B cell (primary cell): ENCODE results near the gene CDIPT. TPM values are rescaled to one million over a fixed set of nuclear protein-coding genes. Genes with fewer than 3 reads are reported as not detected.

Experiments used
- ATAC-seq: fragments of 200-7000 bp; cut with Tn5 transposase; one replicate; pipeline ENCODE4 v1.10.0; 2021; ENCODE audit warnings: low read depth, mild to moderate bottlenecking, moderate number of reproducible peaks, moderate library complexity
- CTCF ChIA-PET: fragments of 350-600 bp; sonication (Branson Sonifier 250); formaldehyde crosslinking; loops from one replicate; lab custom pipeline; 2021; ENCODE audit warnings: antibody characterized with exemption, inconsistent platforms; lab: Charles Lee
- POLR2A ChIA-PET: fragments of 350-600 bp; sonication (Branson Sonifier 250); formaldehyde crosslinking; loops from one replicate; lab custom pipeline; 2021; ENCODE audit warnings: antibody characterized with exemption; lab: Charles Lee
- DNase-seq: peaks from one replicate; pipeline ENCODE4 v3.0.0; 2013
- H2AFZ ChIP-seq: 2 replicates; pipeline ENCODE4 v1.6.1; 2012; ENCODE audit warnings: mild to moderate bottlenecking, low read depth, low read length; ENCODE audit not compliant: insufficient read depth, poor library complexity, severe bottlenecking
- H3K27ac ChIP-seq, 2 donors: 1 replicate in 1 of 2; 2 replicates in 1 of 2; pipeline ENCODE4 v1.5.1; 2012 to 2013; ENCODE audit warnings: low read length in 2 of 2, mild to moderate bottlenecking in 2 of 2, moderate library complexity in 1 of 2
- H3K27me3 ChIP-seq, 4 experiments: fragments of 200-600 bp in 1 of 4; sonication (generic) in 1 of 4; replicated peaks in 1 of 4; 1 replicate in 2 of 4; 2 replicates in 2 of 4; pipeline versions ENCODE4 v1.6.1 to v1.7.0; 2013 to 2016; ENCODE audit warnings: low read length in 3 of 4, mild to moderate bottlenecking in 2 of 4, mixed read lengths in 1 of 4, moderate library complexity in 1 of 4; ENCODE audit not compliant: insufficient read depth in 4 of 4, control insufficient read depth in 3 of 4; ENCODE audit errors: control extremely low read depth in 1 of 4
- H3K36me3 ChIP-seq, 2 experiments: replicated peaks in 1 of 2; 1 replicate in 1 of 2; 2 replicates in 1 of 2; pipeline versions ENCODE4 v1.6.1 to v1.7.1; 2013; ENCODE audit warnings: low read length in 1 of 2; ENCODE audit not compliant: insufficient read depth in 2 of 2, control insufficient read depth in 1 of 2; ENCODE audit errors: control extremely low read depth in 1 of 2, extremely low read depth in 1 of 2
- H3K4me1 ChIP-seq, 2 donors: fragments of 200-600 bp in 1 of 2; sonication (generic) in 1 of 2; 1 replicate in 1 of 2; 2 replicates in 1 of 2; pipeline versions ENCODE4 v1.5.1 to v1.6.1; 2013 to 2017; ENCODE audit warnings: low read length in 2 of 2; ENCODE audit not compliant: control insufficient read depth in 2 of 2, insufficient read depth in 2 of 2
- H3K4me2 ChIP-seq: replicated peaks from 2 replicates; pipeline ENCODE3; 2012; ENCODE audit warnings: mild to moderate bottlenecking, low read depth, low read length; ENCODE audit not compliant: poor library complexity, severe bottlenecking
- H3K4me3 ChIP-seq, 5 experiments: fragments of 200-600 bp in 1 of 5; sonication (generic) in 1 of 5; 1 replicate in 3 of 5; 2 replicates in 2 of 5; pipeline versions ENCODE4 v1.5.1 to v1.7.0; 2011 to 2016; ENCODE audit warnings: low read length in 4 of 5, mild to moderate bottlenecking in 4 of 5, low read depth in 2 of 5, control low read depth in 1 of 5, moderate library complexity in 1 of 5; ENCODE audit not compliant: insufficient read depth in 1 of 5; ENCODE audit errors: control extremely low read depth in 1 of 5, extremely low read depth in 1 of 5
- H3K79me2 ChIP-seq: fragments of 200-600 bp; sonication (generic); one replicate; pipeline ENCODE4 v1.6.0; 2016; ENCODE audit warnings: low read length; ENCODE audit not compliant: control insufficient read depth, insufficient read depth
- H3K9ac ChIP-seq: fragments of 200-600 bp; sonication (generic); 2 replicates; pipeline ENCODE4 v1.6.1; 2017; ENCODE audit warnings: mild to moderate bottlenecking, low read length, moderate library complexity
- H3K9me3 ChIP-seq, 3 donors: one replicate each; pipeline versions ENCODE4 v1.6.1 to v1.7.1; 2013; ENCODE audit warnings: low read length in 2 of 3; ENCODE audit not compliant: control insufficient read depth in 2 of 3, insufficient read depth in 1 of 3; ENCODE audit errors: control extremely low read depth in 1 of 3
- H4K20me1 ChIP-seq: 2 replicates; pipeline ENCODE4 v1.6.0; 2012; ENCODE audit warnings: mild to moderate bottlenecking, low read length; ENCODE audit not compliant: insufficient read depth, control insufficient read depth, poor library complexity, severe bottlenecking
- H3K27ac Mint-ChIP-seq: one replicate; pipeline ENCODE4 v1.8.0; 2021; ENCODE audit warnings: mixed read lengths
- H3K27me3 Mint-ChIP-seq: one replicate; pipeline ENCODE4 v1.8.0; 2021; ENCODE audit warnings: mixed read lengths
- H3K4me1 Mint-ChIP-seq: one replicate; pipeline ENCODE4 v1.8.0; 2021; ENCODE audit warnings: mixed read lengths
- H3K4me3 Mint-ChIP-seq: one replicate; pipeline ENCODE4 v1.8.0; 2021; ENCODE audit warnings: mixed read lengths
- H3K9me3 Mint-ChIP-seq: one replicate; pipeline ENCODE4 v1.8.0; 2022; ENCODE audit warnings: mixed read lengths; ENCODE audit not compliant: insufficient read depth
- EZH2 ChIP-seq: IDR thresholded peaks from 2 replicates; pipeline ENCODE4 v1.6.1; 2012; ENCODE audit warnings: borderline replicate concordance, low read depth, mild to moderate bottlenecking, moderate library complexity, low read length; ENCODE audit not compliant: insufficient read depth, poor library complexity, severe bottlenecking
- WGBS: methylation state at CpG from one replicate; pipeline ENCODE4 v1.1.5; 2013; ENCODE audit warnings: missing lambda C conversion rate; ENCODE audit not compliant: insufficient coverage; 5-methylcytosine and 5-hydroxymethylcytosine counted together
- intact Hi-C: fragments of 100-400 bp; cut with micrococcal nuclease; formaldehyde crosslinking; loops from one replicate; pipeline ENCODE4 v1.10.0; 2022
- polyA plus RNA-seq: library from polyadenylated mRNA; depleted of rRNA; stranded (reverse); fragments of >200 nt; gene quantifications from 2 replicates; pipeline ENCODE4 v1.2.3, GENCODE V29; 2012
- total RNA-seq, 2 donors: library from RNA; stranded (reverse); fragments of 120-200 nt in 1 of 2; gene quantifications; 1 replicate in 1 of 2; 2 replicates in 1 of 2; pipeline versions ENCODE4 v1.2.3 to v1.2.4, GENCODE V29; 2013 to 2022
- TF ChIP-seq, protein P1 (sequence below): fragments of 200-600 bp; IDR thresholded peaks from one replicate; pipeline ENCODE4 v1.8.0; 2022; ENCODE audit warnings: antibody characterized with exemption, mild to moderate bottlenecking

The CDIPT gene
- total and polyA plus RNA-seq, 2 donors (not counting 1 experiment from before 2014, with no cell fraction given) = 51.2 to 63.3 TPM

GRCh38 chr16:29824589-29825144 is 38.4 kb downstream of the CDIPT start:
- ATAC-seq = no peak
- no peaks in the 10 kb centered on the region for H3K27me3 Mint-ChIP-seq
- CTCF ChIA-PET = no interaction called here
- no peaks in the 10 kb centered on the region for H3K9me3 Mint-ChIP-seq
- no peak overlapping the region for H3K4me2 ChIP-seq
- no peak overlapping the region for H3K9ac ChIP-seq
- peaks cover 0 to 6% of the 10 kb centered on the region in 2 experiments for H3K36me3 ChIP-seq
- peaks cover 30 to 31% of the 10 kb centered on the region in 2 donors for H3K4me1 ChIP-seq
- intact Hi-C loops = no loop called here
- H2AFZ ChIP-seq = no peak overlapping the region
- DNase-seq = no peak
- 95% methylated on average over 3 of the region's 7 CpGs for whole genome bisulfite sequencing
- no peaks in the 10 kb centered on the region for H3K9me3 ChIP-seq
- H4K20me1 ChIP-seq = peaks cover 87% of the 10 kb centered on the region
- H3K4me3 ChIP-seq = no peak overlapping the region
- TF ChIP-seq, protein P1, sequence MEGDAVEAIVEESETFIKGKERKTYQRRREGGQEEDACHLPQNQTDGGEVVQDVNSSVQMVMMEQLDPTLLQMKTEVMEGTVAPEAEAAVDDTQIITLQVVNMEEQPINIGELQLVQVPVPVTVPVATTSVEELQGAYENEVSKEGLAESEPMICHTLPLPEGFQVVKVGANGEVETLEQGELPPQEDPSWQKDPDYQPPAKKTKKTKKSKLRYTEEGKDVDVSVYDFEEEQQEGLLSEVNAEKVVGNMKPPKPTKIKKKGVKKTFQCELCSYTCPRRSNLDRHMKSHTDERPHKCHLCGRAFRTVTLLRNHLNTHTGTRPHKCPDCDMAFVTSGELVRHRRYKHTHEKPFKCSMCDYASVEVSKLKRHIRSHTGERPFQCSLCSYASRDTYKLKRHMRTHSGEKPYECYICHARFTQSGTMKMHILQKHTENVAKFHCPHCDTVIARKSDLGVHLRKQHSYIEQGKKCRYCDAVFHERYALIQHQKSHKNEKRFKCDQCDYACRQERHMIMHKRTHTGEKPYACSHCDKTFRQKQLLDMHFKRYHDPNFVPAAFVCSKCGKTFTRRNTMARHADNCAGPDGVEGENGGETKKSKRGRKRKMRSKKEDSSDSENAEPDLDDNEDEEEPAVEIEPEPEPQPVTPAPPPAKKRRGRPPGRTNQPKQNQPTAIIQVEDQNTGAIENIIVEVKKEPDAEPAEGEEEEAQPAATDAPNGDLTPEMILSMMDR = no peak
- TF ChIP-seq EZH2 = no peak
- POLR2A ChIA-PET = interaction anchor here (0.7 kb wide), 1 partner anchor 39 kb away, joined by 3 read pairs; the partner anchor contains the start of gene CDIPT
- H3K27me3 ChIP-seq = no peaks in the 10 kb centered on the region
- no peak overlapping the region for H3K27ac ChIP-seq
- peak overlapping the region; percentile 50 for H3K27ac Mint-ChIP-seq
- H3K79me2 ChIP-seq = peaks cover 99% of the 10 kb centered on the region
- peaks cover 39% of the 10 kb centered on the region for H3K4me1 Mint-ChIP-seq
- H3K4me3 Mint-ChIP-seq = no peak overlapping the region

GRCh38 chr16:29821643-29822115 is 41.3 kb downstream of the CDIPT start:
- Histone ChIP-seq H3K4me3 (peak overlapping the region; percentile 1 to 62 (median 55)), H4K20me1 (peaks cover 80% of the 10 kb centered on the region), H3K27me3 (no peaks in the 10 kb centered on the region), H3K4me1 (peaks cover 39 to 56% of the 10 kb centered on the region in 2 donors), H3K4me2 (peak overlapping the region; percentile 73), H3K27ac (peak overlapping the region; percentile 82 to 95), H3K9me3 (no peaks in the 10 kb centered on the region), H3K9ac (peak overlapping the region; percentile 65), H2AFZ (peak overlapping the region; percentile 61), H3K79me2 (peaks cover 94% of the 10 kb centered on the region), H3K36me3 (peaks cover 0 to 24% of the 10 kb centered on the region in 2 experiments)
- peaks cover 58% of the 10 kb centered on the region for H3K4me1 Mint-ChIP-seq
- H3K4me3 Mint-ChIP-seq = peak overlapping the region; percentile 96
- ATAC-seq (no peak), DNase-seq (no peak)
- 86% methylated on average over 7 of the region's 7 CpGs for WGBS
- no peaks in the 10 kb centered on the region for H3K9me3 Mint-ChIP-seq
- intact Hi-C loops = loop anchor here (2.0 kb wide), 1 partner anchor 27 kb away; no protein-coding TSS in a partner anchor
- TF ChIP-seq, protein P1 = no peak
- TF ChIP-seq EZH2 = no peak
- peak overlapping the region; percentile 95 for H3K27ac Mint-ChIP-seq
- no peaks in the 10 kb centered on the region for H3K27me3 Mint-ChIP-seq
- CTCF ChIA-PET = interaction anchor here (1.5 to 5.5 kb wide), 4 partner anchors 27 to 121 kb away, joined by 4 to 38 read pairs (median 18); partner anchors contain the start of gene KIF22
- POLR2A ChIA-PET = interaction anchor here (0.7 to 1.0 kb wide), 2 partner anchors 42 to 102 kb away, joined by 3 read pairs; no protein-coding TSS in a partner anchor
